GM12873 (cell line): ENCODE measurements around the gene RIBC2.

ENCODE experiments used
- CTCF ChIP-seq: IDR thresholded peaks from 2 replicates; pipeline ENCODE4 v1.5.1; 2012; ENCODE audit warnings: low read depth, mild to moderate bottlenecking, moderate library complexity, low read length, control low read depth; ENCODE audit not compliant: insufficient read depth; ENCODE audit errors: missing control alignments

RIBC2 gene

GRCh38 chr22:45445031-45445710, 31.7 kb downstream of the RIBC2 start:
- no peak for TF ChIP-seq CTCF

GRCh38 chr22:45446216-45446615, 32.7 kb downstream of the RIBC2 start:
- no peak for TF ChIP-seq CTCF

GRCh38 chr22:45448431-45448830, 34.9 kb downstream of the RIBC2 start:
- no peak for TF ChIP-seq CTCF

- TF ChIP-seq CTCF: no peak
Measured at GRCh38 chr22:45450101-45450785, 36.8 kb downstream of the RIBC2 start.

- TF ChIP-seq CTCF: no peak
Measured at GRCh38 chr22:45450921-45451651, 37.6 kb downstream of the RIBC2 start.

- no peak for TF ChIP-seq CTCF
Measured at GRCh38 chr22:45451972-45452371, 38.5 kb downstream of the RIBC2 start.

- TF ChIP-seq CTCF: no peak
Measured at GRCh38 chr22:45452565-45453379, 39.3 kb downstream of the RIBC2 start.
